Keratinocyte (primary cell): ENCODE measurements around the gene IRGQ.

Experiments
- CTCF ChIP-seq, 3 experiments: IDR thresholded peaks in 1 of 3; conservative IDR thresholded peaks in 1 of 3; optimal IDR thresholded peaks in 1 of 3; 2 replicates in 2 of 3; 3 replicates in 1 of 3; pipeline versions ENCODE3 to v1.5.1; 2011; ENCODE audit warnings: low read length in 3 of 3, mild to moderate bottlenecking in 3 of 3, moderate library complexity in 2 of 3, control low read depth in 1 of 3, inconsistent platforms in 1 of 3; ENCODE audit not compliant: insufficient read depth in 2 of 3; ENCODE audit errors: extremely low read depth in 1 of 3
- EZH2 ChIP-seq: IDR thresholded peaks from one replicate; pipeline ENCODE4 v1.6.1; 2012; ENCODE audit warnings: inconsistent platforms, mild to moderate bottlenecking, low read length, moderate library complexity

GRCh38 chr19:43595605-43595998 lies 332 bp downstream of the IRGQ start:
- TF ChIP-seq CTCF (optimal IDR thresholded peaks at IDR 0.05 in 1 of 3, IDR thresholded peaks at IDR 0.05 in 1 of 3, conservative IDR thresholded peaks at IDR 0.05 in 1 of 3; ENCODE audit: extremely low read depth in 1 of 3, insufficient read depth in 2 of 3, low read length in 3 of 3) (no peak), EZH2 (no peak)
